ENCODE data around the gene FAM20C.
"Not testable (repeated sequence)": the region's sequence is repeated elsewhere in the genome, so short reads cannot be mapped to it uniquely, and the experiment has no call there.

Gene FAM20C

DNA sequence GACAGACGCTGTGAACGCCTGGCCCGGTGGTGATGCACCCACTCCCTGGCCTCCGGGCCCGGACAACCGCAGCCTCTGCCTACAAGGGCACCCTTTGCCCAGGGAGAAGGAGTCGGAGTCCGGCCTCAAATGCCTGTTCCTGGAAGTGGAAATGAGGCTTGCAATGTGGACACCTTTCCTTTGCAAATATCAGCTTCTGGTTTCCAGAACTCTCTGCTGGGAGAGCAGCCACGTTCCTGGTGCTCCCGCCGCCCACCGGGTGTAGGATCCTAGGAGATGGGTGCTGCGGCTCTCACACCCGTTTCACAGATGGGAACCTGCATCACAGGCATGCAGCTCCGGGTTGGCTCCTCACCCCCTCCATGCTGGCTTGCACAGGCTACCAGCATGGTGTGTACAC is 100.5 kb downstream of the FAM20C start:
- no peak for DNase-seq (ENCODE audit: low read depth)
- TF ChIP-seq, protein P1, sequence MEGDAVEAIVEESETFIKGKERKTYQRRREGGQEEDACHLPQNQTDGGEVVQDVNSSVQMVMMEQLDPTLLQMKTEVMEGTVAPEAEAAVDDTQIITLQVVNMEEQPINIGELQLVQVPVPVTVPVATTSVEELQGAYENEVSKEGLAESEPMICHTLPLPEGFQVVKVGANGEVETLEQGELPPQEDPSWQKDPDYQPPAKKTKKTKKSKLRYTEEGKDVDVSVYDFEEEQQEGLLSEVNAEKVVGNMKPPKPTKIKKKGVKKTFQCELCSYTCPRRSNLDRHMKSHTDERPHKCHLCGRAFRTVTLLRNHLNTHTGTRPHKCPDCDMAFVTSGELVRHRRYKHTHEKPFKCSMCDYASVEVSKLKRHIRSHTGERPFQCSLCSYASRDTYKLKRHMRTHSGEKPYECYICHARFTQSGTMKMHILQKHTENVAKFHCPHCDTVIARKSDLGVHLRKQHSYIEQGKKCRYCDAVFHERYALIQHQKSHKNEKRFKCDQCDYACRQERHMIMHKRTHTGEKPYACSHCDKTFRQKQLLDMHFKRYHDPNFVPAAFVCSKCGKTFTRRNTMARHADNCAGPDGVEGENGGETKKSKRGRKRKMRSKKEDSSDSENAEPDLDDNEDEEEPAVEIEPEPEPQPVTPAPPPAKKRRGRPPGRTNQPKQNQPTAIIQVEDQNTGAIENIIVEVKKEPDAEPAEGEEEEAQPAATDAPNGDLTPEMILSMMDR (IDR thresholded peaks at IDR 0.05; ENCODE audit: control insufficient read depth, insufficient read depth, low read depth, low read length, missing control alignments) = no peak

DNA sequence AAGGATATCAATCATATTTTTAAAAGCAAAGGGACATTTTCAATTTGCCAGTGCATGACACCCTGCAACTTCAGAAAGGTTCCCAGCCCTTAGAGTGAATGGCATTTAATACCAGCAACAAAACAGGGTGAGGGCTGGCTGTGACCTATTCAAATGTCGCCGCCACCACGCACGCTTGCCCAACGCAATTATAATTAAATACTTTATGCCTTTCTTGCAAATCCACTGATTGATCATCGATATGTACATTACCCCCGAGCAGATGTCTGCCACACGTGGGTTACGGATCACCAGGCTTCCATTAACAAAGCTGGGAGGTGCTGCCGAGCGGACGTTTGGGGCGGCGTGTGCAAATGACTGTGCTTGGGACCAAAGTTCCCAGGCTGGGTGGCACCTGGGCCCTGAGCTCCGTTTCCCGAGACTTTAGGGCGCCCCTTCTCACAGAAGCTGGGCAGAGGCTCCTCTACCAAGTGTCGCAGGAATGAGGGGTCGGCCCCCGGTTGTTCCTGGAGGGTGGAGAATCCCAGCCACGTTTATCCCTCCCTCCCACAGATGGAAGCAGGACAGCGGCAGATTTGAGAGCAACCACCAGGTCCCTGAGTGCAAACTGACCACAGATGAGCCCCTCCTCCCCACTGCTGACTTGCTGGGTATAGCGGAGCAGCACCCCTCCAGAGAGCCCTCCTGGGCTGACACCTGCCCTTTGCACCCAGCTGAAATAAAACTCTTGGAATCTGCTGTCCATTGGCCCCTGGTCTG is 101.5 kb downstream of the FAM20C start:
- TF ChIP-seq, protein P1 (IDR thresholded peaks at IDR 0.05; ENCODE audit: control insufficient read depth, insufficient read depth, low read depth, low read length, missing control alignments) = no peak
- no peak overlapping the region for H3K4me3 ChIP-seq (ENCODE audit: control insufficient read depth, low read depth, low read length)
- DNase-seq (ENCODE audit: low read depth) = no peak

More for the DNA sequence above, 100.5 kb downstream of the FAM20C start:
- no peak overlapping the region for H3K4me3 ChIP-seq (ENCODE audit: control insufficient read depth, low read depth, low read length)

DNA sequence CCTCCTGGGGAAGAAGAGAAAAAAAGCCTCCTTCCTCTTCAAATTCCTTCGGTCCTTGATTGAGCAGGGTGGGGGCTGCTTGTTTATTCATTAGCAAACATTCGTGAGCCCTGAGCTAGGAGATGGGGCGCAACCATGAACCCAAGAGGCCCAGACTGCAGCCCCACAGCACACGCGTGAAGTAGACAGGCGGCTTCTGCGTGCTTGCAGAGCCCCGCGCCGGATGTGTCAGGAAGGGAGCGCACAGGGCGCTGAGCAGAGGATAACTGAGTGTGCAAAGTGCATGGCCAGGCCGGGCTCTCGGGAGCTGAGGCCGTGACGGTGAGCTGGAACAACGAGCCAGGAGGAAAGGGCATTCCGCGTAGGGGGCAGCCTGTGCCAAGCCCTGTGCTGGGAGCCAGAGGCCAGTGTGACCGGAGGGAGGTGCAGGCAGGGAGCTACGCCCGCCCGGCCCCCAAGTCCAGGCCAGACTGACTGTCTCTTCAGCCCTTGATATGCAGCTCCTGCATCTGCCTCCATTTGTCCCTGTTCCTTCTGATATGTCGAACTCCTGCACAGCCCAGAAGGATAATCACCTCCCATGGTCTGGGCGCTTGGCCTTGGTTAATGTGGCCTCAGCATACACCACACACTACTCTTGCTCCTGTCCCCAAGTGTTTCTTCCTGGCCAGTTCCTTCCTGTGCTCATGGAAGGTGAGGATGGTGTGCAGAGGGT is 102.2 kb downstream of the FAM20C start:
- TF ChIP-seq, protein P1 (IDR thresholded peaks at IDR 0.05; ENCODE audit: control insufficient read depth, insufficient read depth, low read depth, low read length, missing control alignments) = no peak
- H3K4me3 ChIP-seq (ENCODE audit: control insufficient read depth, low read depth, low read length) = no peak overlapping the region
- no peak for DNase-seq (ENCODE audit: low read depth)

DNA sequence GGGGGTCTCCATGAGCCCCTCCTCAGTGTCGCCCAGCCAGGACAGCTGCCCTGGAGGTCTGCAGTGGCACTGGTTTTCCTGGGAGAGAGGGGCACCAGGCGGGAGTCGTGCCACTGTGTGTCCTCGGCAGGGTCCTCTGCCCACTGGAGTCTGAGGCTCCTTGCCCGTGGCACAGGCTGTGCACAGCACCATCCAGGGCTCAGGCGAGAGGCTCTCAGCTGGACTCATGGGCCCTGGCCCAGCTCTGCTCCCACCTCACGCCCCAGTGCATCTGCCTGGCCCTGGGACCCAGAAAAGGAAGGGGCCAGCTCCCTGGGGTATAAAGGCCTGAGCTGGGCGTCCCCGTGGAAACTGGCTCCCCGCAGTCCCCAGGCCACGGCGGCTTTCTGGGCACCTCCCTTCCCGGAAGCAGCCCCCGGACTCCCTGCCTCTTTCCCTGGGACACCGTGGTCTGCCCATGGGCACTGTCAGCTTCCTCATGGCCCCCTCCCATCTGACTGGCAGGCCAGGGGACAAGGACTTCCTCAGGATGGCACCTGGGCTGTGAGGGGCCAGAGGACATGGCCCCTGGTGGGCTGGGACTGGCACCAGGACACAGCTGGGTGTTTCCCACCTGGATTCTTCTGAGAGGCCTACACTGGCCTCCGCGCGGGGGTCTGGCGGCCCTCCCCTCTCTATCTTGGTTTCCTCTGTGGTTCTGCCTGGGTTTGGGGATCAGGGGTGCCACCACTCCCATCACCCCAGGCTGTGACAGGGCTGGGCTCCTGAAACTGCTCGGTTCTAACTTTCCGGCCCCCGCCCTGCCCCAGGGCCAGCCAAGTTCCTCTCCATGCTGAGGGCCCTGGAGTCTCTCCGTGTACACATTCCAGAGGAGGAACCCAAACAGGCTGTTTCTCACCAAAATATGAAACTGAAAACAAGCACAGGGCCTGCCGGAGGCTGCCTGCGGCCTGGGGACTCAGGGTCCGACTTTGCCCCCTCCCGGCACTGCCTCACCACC is 103.1 kb downstream of the FAM20C start:
- no peak for DNase-seq (ENCODE audit: low read depth)
- TF ChIP-seq, protein P1 (IDR thresholded peaks at IDR 0.05; ENCODE audit: control insufficient read depth, insufficient read depth, low read depth, low read length, missing control alignments) = no peak
- no peak overlapping the region for H3K4me3 ChIP-seq (ENCODE audit: control insufficient read depth, low read depth, low read length)

DNA sequence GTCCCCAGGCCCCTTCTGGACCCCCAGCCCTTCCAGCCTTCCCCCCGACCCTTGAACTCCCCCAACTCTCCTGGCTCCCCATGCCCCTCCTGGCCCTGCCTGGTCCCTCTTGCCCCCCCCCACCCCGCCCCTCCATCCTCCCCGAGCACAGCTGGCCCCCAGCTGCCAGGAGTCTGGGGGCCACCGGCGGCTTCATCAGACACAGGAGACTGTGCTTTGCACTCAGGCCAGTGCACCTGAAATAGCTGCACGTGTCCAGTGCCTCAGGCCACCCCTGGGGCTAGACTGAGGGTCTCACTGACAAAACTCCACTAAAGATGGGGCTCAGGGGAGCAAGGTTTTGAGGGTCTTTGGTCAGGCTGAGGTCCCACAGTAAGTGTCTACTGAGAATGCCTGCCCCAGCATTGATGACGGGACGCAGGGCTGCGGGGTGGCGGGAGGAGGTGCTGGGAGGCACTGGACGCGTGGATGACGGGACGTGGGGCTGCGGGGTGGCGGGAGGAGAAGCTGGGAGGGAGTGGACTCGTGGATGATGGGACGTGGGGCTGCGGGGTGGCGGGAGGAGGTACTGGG is 104.1 kb downstream of the FAM20C start:
- DNase-seq (ENCODE audit: low read depth) = no peak
- no peak overlapping the region for H3K4me3 ChIP-seq (ENCODE audit: control insufficient read depth, low read depth, low read length)
- TF ChIP-seq, protein P1 (IDR thresholded peaks at IDR 0.05; ENCODE audit: control insufficient read depth, insufficient read depth, low read depth, low read length, missing control alignments) = no peak

DNA sequence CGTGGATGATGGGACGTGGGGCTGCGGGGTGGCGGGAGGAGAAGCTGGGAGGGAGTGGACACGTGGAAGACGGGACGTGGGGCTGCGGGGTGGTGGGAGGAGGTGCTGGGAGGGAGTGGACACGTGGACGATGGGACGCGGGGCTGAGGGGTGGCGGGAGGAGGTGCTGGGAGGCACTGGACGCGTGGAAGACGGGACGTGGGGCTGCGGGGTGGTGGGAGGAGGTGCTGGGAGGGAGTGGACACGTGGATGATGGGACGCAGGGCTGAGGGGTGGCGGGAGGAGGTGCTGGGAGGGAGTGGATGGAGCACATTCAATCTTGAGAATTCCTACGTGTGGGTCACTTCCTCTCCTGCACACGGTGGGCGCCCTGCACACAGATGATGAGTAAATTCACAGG is 104.8 kb downstream of the FAM20C start:
- H3K4me3 ChIP-seq (ENCODE audit: control insufficient read depth, low read depth, low read length); DNase-seq (ENCODE audit: low read depth): not testable (repeated sequence)

Measured in AG09309 (cell line).